ENCODE measurements around the gene RCOR2.

DNA sequence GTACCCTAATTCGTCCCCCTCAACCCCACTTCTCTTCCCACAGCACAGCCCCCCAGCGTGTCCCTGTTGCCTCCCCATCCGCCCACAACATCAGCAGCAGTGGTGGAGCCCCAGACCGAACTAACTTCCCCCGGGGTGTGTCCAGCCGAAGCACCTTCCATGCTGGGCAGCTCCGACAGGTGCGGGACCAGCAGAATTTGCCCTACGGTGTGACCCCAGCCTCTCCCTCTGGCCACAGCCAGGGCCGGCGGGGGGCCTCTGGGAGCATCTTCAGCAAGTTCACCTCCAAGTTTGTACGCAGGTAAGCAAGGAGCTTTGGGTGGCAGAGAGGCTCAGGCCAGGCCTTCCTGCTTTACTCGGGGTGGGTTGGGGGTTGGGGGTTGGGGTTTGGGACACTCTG lies 12.2 kb downstream of the RCOR2 start:
- TF ChIP-seq, protein P1, sequence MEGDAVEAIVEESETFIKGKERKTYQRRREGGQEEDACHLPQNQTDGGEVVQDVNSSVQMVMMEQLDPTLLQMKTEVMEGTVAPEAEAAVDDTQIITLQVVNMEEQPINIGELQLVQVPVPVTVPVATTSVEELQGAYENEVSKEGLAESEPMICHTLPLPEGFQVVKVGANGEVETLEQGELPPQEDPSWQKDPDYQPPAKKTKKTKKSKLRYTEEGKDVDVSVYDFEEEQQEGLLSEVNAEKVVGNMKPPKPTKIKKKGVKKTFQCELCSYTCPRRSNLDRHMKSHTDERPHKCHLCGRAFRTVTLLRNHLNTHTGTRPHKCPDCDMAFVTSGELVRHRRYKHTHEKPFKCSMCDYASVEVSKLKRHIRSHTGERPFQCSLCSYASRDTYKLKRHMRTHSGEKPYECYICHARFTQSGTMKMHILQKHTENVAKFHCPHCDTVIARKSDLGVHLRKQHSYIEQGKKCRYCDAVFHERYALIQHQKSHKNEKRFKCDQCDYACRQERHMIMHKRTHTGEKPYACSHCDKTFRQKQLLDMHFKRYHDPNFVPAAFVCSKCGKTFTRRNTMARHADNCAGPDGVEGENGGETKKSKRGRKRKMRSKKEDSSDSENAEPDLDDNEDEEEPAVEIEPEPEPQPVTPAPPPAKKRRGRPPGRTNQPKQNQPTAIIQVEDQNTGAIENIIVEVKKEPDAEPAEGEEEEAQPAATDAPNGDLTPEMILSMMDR (IDR thresholded peaks at IDR 0.05), result no peak
- TF ChIP-seq EP300 (IDR thresholded peaks at IDR 0.05) (no peak), POLR2A (IDR thresholded peaks at IDR 0.05) (no peak)

All from gastroesophageal sphincter (tissue), 3 donors.